Stimulated activated CD4-positive, alpha-beta T cell treated with anti-CD3 and anti-CD28 coated beads, TNF-alpha, amount 100 ng/mL, for 24 hours (primary cell): Measurements from ENCODE around the gene KLF13.

Experiments
- DNase-seq, 3 experiments: peaks; one replicate each; pipeline ENCODE4 v3.0.0-alpha.2; 2020; ENCODE audit warnings: low read depth in 3 of 3

KLF13 gene

DNA sequence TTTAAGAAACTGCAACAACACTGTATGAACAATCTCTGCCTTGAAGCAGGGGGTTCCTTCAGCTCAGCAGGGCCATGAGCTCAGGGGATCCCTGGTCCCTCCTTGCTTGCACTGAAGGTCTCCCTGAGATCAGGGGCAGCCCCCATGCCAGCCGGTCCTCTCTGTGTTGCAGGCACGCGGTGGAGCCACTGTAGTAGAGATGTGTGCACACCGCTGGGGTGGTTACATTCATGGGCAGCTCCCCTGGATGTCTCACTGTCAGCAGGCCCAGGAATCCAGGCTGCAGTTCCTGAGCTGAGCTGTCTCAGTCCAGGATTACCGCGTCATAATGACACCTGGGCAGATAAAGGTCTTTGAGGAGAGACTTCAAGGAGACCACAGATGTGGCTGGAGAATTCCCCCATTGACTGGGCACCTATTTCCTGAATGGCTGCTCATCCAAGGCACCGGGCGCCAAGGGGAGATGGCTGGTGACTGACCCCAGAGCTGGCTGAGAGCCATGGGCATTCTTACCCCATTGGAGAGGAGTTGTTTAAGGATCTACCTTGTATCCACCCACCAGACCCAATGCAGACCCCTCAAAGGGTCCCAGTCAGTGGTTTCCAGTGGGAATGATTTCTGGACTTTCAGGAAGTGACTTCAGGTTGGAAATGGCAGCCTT, 10.4 kb upstream of the KLF13 start:
- no peak for DNase-seq

DNA sequence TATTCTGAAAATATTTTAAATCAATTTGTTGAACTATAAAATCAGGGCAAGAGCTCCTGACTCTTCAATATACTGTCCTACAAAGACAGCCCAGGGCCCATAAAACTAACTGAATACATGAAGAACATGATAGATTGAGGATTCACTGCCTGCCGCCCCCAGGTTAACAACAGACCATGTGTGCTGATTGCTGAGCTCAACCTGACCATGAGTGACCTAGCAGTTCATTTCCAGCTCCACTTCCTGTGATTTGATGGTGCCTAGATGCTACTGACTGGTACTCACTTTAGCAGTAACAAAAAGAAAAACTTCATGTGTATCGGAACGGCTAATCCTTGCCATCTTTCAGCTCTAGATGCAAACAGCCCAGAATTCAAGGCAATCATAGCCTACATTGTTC, 9.6 kb upstream of the KLF13 start:
- DNase-seq: no peak

DNA sequence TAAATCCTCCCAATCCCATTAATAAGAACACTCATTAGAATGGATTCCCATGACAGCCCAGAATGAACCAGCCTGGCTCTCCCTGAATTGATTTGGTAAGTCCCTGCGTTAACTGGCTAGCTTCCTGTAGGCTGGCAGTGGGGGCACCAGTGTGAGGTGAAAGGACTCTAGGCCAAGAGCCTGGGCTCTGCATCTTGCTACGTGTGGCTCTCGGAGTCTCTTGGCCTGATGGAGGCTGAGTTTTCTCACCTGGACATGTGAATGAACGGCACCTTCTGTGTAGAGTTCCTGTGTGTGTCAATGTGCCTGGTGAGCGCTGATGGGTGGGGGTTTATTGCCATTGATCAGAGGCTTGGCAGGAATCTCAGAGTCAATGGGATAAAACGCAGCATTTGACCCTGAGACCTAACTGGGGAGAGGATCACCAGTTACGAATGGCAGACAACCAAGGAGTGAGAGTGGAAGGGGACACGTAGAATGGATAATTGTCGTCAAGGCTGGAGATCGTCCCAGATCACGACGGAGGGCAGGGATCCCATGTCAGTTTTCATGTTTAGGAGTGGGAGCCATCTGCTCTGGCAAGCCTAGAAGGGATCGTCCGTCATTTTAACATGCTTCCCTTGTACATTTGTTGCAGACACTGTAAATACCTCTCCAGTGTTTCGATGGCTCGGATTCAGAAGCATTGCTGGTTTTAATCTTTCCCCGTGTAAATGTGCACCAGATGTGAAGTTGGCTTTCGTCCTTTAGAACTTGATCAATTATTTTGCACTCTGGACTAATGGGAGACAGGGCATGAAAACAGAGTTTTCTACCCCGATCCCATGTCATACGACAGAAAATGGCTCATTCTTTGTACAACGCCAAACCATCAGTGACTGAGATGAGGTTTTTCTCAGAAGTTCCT, 9.0 kb upstream of the KLF13 start:
- DNase-seq: no peak

GRCh38 chr15:31318429-31318828, 8.2 kb upstream of the KLF13 start:
- no peak for DNase-seq

GRCh38 chr15:31320022-31320421, 6.6 kb upstream of the KLF13 start:
- no peak for DNase-seq

DNA sequence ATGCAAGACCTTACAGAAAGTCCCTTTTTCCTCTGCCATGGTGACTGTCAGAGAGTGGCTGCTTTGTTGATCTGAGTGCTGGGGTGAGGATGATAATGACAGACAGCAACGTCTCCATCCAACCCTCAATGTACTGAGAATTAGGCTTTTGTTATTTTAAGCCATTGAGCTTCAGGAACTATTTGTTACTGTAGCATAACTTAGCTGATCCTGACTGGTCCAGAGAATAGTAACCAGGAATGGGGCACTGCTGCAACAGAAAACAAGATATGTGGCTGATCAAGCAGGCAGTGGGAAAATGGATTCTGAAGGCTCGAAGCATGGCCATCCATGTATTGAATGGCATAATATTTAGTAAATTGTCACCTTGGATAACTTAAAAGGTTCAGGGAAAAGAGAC, 5.2 kb upstream of the KLF13 start:
- DNase-seq: no peak

DNA sequence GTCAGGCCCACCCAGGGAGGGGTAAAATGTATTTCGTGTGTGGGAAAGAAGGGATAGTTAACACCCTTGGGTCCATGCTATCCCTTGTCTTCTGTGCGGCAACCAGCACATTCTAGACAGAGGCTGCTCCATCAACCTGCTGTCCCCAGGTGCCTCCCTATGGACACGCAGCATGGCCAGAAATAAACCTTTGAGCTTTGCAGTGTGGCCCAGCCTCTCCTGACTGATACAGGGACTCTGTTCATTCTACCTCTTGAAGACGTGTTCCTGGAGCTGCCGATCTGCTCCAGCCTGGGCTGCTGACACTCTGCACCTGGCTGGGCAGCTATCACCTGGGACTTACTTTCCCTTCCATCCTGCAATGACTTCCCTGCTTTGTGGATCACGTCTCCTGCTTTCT, 4.1 kb upstream of the KLF13 start:
- no peak for DNase-seq

- no peak for DNase-seq
Measured at GRCh38 chr15:31323627-31324026, 3.0 kb upstream of the KLF13 start.

DNA sequence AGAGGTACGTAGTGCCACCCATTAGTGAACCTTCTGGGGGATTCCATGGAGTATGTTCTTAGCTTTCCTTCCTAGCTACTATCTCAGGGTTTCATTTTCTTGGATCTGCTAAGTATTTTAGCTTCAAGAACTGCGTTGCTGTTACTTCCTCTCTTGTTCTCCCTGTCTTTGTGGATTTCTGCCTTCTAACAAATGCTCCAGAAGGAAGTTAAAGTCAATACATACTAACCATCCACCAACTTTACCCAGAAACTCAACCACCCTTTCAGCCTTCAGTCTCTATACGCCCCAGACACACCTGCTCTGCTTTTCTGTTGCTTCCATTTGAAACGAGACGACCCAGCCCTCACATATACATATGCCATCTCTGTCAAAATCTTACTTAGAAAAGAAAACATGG, 2.4 kb upstream of the KLF13 start:
- DNase-seq: no peak

GRCh38 chr15:31324806-31325594, 1.6 kb upstream of the KLF13 start:
- no peak for DNase-seq

DNA sequence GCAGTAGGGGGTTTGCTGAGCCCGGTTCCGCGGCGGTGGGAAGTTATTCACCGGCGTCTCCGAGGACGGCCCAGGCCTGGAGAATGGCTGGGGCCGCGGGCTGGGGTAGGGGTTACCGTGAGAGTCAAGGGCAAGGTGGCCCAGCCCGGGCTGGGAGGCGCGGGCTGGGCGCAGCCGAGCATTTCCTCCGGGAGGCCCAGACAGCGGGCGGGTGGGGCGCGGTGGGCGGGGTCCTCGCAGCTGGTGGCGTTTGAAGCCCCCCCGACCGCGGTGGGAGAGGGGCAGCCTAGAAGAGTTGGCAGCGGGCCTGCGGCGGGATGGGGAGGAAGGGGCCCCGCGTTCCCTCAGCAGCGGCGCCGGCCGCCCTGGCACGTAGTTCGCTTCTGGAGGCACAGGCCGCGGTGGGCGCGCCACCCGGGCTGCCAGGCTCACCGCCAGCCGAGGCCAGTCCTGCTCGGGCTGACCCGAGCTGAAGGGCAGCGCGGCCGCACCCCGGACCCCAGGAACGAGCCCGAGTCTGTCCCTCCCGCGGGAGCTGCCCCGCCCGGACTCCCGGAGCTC, 960 bp upstream of the KLF13 start:
- DNase-seq: no peak

GRCh38 chr15:31326875-31327668, 437 bp downstream of the KLF13 start:
- peak in 1 of 3 experiments; percentile 63 for DNase-seq

DNA sequence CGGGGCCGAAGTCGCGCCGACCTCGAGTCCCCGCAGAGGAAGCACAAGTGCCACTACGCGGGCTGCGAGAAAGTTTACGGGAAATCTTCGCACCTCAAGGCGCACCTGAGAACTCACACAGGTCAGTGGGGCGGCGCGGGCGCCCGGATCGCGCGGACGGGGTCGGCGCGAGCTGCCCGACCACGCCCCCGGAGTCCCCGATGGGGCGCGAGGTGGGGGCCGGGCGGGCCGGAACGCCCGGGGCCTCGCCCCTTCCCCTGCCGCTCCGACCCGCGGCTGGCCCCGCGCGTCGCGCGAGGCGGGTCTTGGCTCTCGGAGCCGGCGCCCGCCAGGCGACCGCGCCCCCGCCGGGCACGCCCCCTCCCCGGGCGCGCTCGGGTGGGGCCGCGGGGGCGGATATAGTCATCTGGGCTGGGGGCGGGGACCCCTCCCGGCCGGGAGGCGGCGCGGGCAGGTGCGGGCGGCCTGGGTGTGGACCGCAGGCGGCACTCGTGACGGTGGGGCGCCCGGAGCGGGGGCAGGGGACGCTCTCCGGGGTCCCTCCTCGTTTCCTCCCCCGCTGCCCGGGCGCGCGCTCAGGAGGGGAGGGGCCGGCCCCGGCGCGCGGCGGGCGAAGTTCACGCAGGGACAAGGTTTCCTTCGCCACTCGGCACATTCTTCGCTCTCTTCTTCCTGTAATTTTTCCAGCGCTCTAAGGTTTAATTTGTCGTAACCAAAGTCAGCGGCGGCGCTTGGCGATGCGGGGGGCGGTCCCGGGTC, 1.2 kb downstream of the KLF13 start:
- DNase-seq: peak in 1 of 3 experiments; percentile 62

DNA sequence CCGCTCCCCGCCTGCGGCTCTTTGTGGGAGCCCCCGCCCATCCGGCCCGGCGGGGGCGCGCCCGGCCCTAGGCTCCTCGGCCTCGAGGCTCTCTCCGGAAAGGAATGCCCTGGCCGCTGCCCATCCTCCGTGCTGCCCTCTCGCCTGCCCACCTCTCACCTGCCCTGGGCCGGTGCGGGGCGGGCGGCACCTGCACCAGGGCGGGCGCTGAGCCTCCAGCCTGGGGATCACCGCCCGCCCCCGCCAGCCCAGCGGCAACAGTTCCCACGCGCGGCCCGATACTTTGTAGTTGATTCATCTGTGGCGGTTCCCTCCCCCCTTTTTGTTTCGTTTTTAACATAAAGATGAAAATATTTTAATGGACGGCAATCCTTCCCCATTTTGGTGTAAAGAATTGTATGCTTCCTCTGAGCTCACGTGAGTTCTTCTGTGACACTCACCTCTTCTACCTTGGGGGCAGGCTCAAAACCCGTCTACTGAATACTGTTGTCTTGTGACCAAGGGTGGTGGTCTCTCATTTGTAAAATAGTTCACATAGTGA, 1.9 kb downstream of the KLF13 start:
- peak; percentile 65 to 81 (median 74) for DNase-seq

GRCh38 chr15:31328969-31329639, 2.5 kb downstream of the KLF13 start:
- DNase-seq: no peak

GRCh38 chr15:31329640-31330010, 3.0 kb downstream of the KLF13 start:
- DNase-seq: no peak

GRCh38 chr15:31330111-31330785, 3.6 kb downstream of the KLF13 start:
- no peak for DNase-seq

- DNase-seq: no peak
Measured at GRCh38 chr15:31330836-31331235, 4.2 kb downstream of the KLF13 start.

- DNase-seq: no peak
Measured at GRCh38 chr15:31331389-31331788, 4.8 kb downstream of the KLF13 start.
